Fibroblast of the aortic adventitia (primary cell): Measurements from ENCODE around the gene TM4SF4. TPM values are rescaled to one million over a fixed set of nuclear protein-coding genes. Genes with fewer than 3 reads are reported as not detected.
A peak's percentile ranks its signal among the peaks of the same experiment; 100 is the strongest.

Source experiments
- DNase-seq: peaks from one replicate; pipeline ENCODE4 v3.0.0-alpha.2; 2010; ENCODE audit warnings: low read depth
- H3K4me3 ChIP-seq: 2 replicates; pipeline ENCODE4 v1.5.1; 2011; ENCODE audit warnings: low read depth, mild to moderate bottlenecking, control low read depth, low read length, moderate library complexity
- CTCF ChIP-seq: IDR thresholded peaks from 2 replicates; pipeline ENCODE4 v1.5.1; 2011; ENCODE audit warnings: mild to moderate bottlenecking, low read length, control low read depth, inconsistent platforms; ENCODE audit not compliant: insufficient read depth
- total RNA-seq: library from RNA; depleted of rRNA; stranded (reverse); fragments of >200 nt; gene quantifications from 2 replicates; pipeline ENCODE4 v1.2.3, GENCODE V29; 2012; ENCODE audit warnings: low replicate concordance

Gene TM4SF4
- total RNA-seq, 1 donor, result 0.45 TPM

GRCh38 chr3:149479621-149480325 lies 5.3 kb downstream of the TM4SF4 start:
- DNase-seq, result peak; percentile 79
- no peak for TF ChIP-seq CTCF
- no peak overlapping the region for H3K4me3 ChIP-seq

GRCh38 chr3:149480326-149481017 lies 6.0 kb downstream of the TM4SF4 start:
- TF ChIP-seq CTCF, result peak; percentile 93
- H3K4me3 ChIP-seq, result no peak overlapping the region
- peak; percentile 91 for DNase-seq

GRCh38 chr3:149481056-149481455 lies 6.6 kb downstream of the TM4SF4 start:
- no peak for DNase-seq
- H3K4me3 ChIP-seq, result no peak overlapping the region
- no peak for TF ChIP-seq CTCF

- no peak for TF ChIP-seq CTCF
- no peak for DNase-seq
- H3K4me3 ChIP-seq, result no peak overlapping the region
Observed at GRCh38 chr3:149481491-149481890, 7.0 kb downstream of the TM4SF4 start.

GRCh38 chr3:149486726-149487125 lies 12.2 kb downstream of the TM4SF4 start:
- no peak for DNase-seq
- TF ChIP-seq CTCF, result no peak
- no peak overlapping the region for H3K4me3 ChIP-seq

GRCh38 chr3:149487598-149488197 lies 13.2 kb downstream of the TM4SF4 start:
- no peak overlapping the region for H3K4me3 ChIP-seq
- TF ChIP-seq CTCF, result peak; percentile 39
- DNase-seq, result no peak
